Skin of body (tissue), 2 donors: ENCODE data around the gene CDK6. TPM values are rescaled to one million over a fixed set of nuclear protein-coding genes. Genes with fewer than 3 reads are reported as not detected.
"Not testable (repeated sequence)": the region's sequence is repeated elsewhere in the genome, so short reads cannot be mapped to it uniquely, and the experiment has no call there.

ENCODE experiments used
- DNase-seq: peaks from one replicate; lab custom pipeline; 2025; lab: John Stamatoyannopoulos, UW
- total RNA-seq: library from RNA; depleted of rRNA; stranded (reverse); fragments of >200 nt; gene quantifications from one replicate; pipeline ENCODE4 v1.2.3, GENCODE V29; 2014

CDK6 gene
- total RNA-seq, 1 donor from 2014 or later = 58.8 TPM

- DNase-seq = peak; percentile 31
These were observed 72.5 kb downstream of the CDK6 start for GRCh38 chr7:92763636-92764423.

GRCh38 chr7:92762851-92763250, 73.5 kb downstream of the CDK6 start:
- DNase-seq = no peak

GRCh38 chr7:92761391-92762097, 74.8 kb downstream of the CDK6 start:
- peak; percentile 17 for DNase-seq

DNA sequence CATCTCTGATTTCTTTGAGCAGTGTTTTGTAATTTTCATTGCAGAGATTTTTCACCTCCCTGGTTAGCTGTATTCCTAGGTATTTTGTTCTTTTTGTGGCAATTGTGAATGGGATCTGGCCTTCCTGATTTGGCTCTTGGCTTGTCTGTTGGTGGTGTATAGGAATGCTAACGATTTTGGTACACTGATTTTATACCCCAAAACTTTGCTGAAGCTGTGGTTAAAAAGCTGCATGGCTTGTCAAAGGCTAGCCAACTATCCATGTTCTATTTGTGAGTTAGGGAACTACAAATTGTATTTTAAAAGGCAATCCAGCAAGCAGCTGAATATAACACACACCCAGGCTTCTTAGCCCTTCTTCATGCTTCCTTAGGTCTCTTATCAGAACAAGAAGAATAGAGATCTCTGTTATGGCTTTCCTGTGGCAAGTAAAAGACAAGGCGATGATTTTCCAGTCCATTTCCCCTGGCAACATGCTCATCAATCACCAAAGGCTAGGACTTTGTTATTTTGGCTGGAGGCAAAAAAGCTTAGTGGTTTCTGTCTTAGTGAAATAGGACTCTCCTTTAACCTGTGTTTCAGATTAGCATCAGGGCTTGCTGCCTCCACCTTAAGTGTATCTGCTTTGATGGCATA, 77.5 kb downstream of the CDK6 start:
- DNase-seq = no peak

- not testable (repeated sequence) for DNase-seq
These were observed 79.0 kb downstream of the CDK6 start for GRCh38 chr7:92757311-92757910.

GRCh38 chr7:92755680-92756079, 80.7 kb downstream of the CDK6 start:
- no peak for DNase-seq

GRCh38 chr7:92754919-92755581, 81.3 kb downstream of the CDK6 start:
- DNase-seq = no peak

DNA sequence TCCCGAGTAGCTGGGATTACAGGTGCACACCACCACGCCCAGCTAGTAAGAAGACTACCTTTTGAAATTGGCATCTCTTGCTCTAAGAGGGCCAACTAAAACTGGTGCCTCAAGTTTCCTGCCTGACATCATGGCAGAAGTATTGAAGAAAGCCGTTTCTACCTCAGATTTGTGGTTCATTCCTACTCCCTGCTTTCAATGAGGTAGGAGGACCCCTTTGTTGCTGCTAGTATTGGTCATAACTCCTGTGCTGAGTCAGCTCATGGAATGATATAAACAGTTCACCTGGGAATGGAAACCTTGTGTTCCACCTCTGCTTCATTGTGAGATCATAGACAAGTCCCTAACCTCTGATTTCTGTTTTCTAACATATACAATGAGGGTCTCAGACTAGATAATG, 82.8 kb downstream of the CDK6 start:
- DNase-seq = no peak

- DNase-seq = peak; percentile 83
These were observed 84.2 kb downstream of the CDK6 start for GRCh38 chr7:92751902-92752901.

DNA sequence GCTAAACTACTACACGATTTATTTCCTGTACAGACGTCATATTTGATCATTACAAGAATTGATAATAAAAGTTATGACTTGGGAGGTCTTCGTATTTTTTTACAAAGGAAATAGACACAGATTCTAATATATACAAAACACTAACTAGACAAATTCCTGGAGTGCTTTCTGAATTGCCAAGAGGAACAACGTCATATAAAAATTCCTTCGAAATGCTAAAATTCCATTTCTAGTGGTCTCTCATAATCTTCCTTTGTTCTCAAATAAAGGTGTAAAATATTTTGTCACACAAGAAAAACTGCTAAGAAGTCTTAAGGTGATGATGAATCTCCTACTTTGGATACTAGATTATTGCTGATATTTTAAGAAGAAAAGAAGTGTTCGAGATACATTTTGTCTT, 85.4 kb downstream of the CDK6 start:
- DNase-seq = no peak

GRCh38 chr7:92750447-92750839, 85.9 kb downstream of the CDK6 start:
- DNase-seq = no peak

GRCh38 chr7:92749832-92750446, 86.4 kb downstream of the CDK6 start:
- DNase-seq = no peak

- no peak for DNase-seq
These were observed 87.0 kb downstream of the CDK6 start for GRCh38 chr7:92749327-92749755.

DNA sequence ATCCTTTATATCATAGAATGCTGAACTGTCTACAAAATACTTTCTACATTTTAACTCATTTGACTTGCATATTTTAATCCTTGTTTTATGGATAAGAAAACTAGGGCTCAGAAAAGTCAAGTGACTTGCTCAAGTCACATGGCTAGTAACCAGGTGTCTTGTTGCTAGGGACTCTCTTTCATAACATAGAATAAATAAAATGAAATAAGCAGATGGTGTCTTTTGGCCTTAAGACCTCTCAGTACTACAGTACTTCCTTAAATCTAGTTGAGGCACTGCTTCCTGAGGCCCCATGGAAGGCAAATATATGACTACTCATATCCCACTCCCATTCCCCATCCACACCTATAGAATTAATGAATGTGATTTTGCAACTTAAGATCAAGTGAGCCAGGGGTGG, 87.9 kb downstream of the CDK6 start:
- no peak for DNase-seq

DNA sequence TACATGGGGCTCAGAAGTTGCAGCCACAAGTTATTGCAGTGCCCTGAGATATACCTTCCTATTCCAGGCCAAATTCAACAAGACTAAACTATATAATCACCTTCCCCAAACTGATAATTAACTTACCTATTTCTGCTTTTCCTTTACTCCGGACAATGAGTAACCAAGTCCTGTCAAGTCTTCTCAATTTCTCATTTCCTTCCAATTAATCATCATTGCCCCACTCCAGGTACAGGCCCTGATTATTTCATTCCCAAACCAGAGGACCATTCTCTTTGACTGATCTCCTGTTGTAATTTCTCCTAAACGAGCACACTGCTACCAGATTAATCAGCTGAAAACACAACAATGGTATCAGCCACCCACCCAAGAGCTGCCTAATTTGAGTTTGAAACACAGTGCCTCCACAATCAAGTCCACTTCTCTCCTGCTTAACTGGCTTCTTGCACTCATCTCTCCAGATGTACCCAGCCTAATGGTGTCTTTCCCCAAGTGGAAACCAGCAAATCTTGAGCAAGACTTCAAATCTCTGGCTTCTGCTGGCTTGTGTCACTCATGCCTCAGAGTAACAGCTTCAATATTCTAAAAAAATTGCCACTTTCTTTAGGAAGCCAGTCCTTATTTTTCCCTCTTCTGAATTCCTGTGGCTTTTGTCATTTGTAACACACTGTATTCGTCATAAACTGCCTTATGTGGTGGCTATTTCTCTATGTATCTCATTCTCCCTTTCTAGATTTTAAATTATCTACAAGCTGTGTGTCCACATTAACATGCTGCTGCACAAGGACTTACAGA, 89.1 kb downstream of the CDK6 start:
- no peak for DNase-seq

DNA sequence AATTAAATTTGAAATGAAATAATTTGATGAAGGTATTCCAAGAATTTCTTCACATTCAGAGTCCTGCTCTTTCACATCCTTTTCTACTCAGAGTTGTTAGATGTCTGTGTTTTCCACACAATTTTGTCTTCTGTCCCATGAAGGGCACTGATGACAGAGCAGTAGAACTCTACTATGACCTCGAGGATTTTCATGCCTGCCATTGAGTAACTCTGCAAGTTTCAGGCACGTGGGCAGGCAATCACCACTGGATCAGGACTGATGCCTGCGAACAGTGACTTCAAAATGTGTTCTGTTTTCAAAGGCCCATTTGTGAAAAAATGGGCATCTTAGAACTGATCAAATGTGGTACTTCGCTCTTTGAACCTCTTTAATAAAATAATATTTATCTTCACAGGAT, 91.1 kb downstream of the CDK6 start:
- no peak for DNase-seq

- DNase-seq = not testable (repeated sequence)
These were observed 92.2 kb downstream of the CDK6 start for GRCh38 chr7:92744180-92744579.

GRCh38 chr7:92742186-92742585, 94.2 kb downstream of the CDK6 start:
- DNase-seq = no peak

DNA sequence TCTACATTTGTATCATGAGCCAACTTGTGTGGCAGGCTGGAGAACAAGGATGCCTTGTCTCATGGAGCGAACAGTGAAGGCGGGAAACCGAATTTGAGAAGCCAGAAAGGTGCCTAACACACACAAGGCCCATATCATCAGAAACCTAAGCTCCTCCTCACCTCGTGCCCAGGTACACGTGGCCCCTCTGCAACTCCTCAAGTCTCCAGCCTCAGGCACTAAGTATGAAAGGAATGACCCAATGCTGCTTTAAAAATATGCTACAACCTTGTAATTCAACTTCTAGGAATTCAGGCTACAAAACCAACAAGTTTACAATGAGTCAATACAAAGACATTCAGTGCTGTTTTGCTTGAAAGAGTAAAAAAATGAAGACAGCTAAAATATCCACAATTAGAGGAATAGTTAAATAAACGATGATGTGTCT, 95.7 kb downstream of the CDK6 start:
- DNase-seq = no peak
